ENCODE results near the gene VAV2. TPM values are rescaled to one million over a fixed set of nuclear protein-coding genes. Genes with fewer than 3 reads are reported as not detected.
A peak's percentile ranks its signal among the peaks of the same experiment; 100 is the strongest.

VAV2 gene
- total and polyA plus RNA-seq, 2 of the 4 experiments (the other 2 are of a cell fraction): 10.8 to 13.4 TPM

DNA sequence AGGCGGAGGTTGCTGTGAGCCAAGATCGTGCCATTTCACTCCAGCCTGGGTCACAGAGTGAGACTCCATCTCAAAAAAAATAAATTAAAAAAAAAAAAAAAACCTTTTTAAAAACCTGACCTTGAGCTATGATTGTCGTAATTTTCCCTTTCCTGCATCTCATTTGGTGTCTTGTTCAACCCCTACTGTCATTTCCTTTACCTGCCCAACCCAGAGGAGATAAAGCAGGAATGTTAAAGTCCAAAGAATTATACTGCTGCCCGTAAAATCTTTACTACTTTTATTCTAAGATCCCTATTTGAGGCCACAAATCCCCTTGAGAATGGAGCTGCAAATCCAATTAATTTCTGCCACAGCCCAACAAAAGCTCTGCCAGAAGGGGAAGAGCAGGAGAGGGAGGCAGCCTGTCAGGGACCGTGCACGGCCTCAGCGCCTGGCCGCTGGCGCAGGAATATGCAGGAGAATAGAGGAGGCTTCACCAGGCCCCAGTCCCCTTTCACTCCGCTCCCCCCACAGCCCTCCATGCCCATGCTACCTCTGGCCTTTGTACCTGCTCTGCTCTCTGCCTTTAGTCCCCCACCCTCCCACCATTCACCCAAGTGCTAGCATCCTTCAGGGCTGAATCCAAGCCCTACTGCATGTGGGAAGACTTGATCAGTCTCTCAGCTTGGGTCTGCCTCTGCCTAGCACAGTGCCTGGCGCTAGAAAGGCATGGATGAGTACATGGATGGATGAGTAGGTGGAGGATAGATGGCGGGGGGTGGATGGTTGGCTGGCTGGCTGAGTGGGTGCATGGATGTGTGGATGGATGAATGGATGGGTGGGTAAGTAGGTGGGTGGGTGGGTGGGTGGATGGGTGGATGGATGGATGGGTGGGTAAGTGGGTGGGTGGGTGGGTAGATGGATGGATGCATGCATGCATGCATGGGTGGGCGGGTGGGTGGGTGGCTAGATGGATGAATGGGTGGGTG is 154.2 kb downstream of the VAV2 start:
- H4K8ac ChIP-seq (ENCODE audit: low read depth in 2 of 2, low read length in 2 of 2): no peak overlapping the region
- no peak overlapping the region for H4K91ac ChIP-seq (ENCODE audit: insufficient read depth, low read depth, low read length)
- H2AK5ac ChIP-seq (ENCODE audit: low read depth, low read length): peak overlapping the region; percentile 5; the same call in 1 of the 2 replicates
- H2AK9ac ChIP-seq (replicated peaks; ENCODE audit: low read depth, low read length, poor library complexity): no peak overlapping the region
- H3K36me3 ChIP-seq (ENCODE audit: control insufficient read depth, insufficient read depth, low read length): peaks cover 3% of the 10 kb centered on the region; the same call in 1 of the 2 replicates
- no TSS peak for BruUV-seq (replicated peaks)
- H3K18ac ChIP-seq (ENCODE audit: low read depth, low read length): no peak overlapping the region
- DNase-seq (no peak), ATAC-seq (ENCODE audit: low read depth) (no peak)
- dilution Hi-C loops (cut with HindIII; ENCODE audit: low sequenced_read_pairs, unreplicated experiment) (no loop called here), in situ Hi-C loops (cut with MboI; ENCODE audit: low sequenced_read_pairs) (no loop called here), intact Hi-C loops (cut with micrococcal nuclease) (no loop called here)
- no peak overlapping the region for H3K4me3 ChIP-seq (ENCODE audit: insufficient read depth, low read depth, low read length)
- H4K5ac ChIP-seq (ENCODE audit: low read depth, low read length): no peak overlapping the region
- no peak overlapping the region for H3K27ac ChIP-seq (ENCODE audit: insufficient read depth, low read length)
- H3K79me1 ChIP-seq (ENCODE audit: low read depth in 1 of 2, low read length in 2 of 2): peaks cover 21 to 54% of the 10 kb centered on the region in 2 experiments
- no peak overlapping the region for H3K4ac ChIP-seq (ENCODE audit: low read depth, low read length)
- no peak overlapping the region for H3K23ac ChIP-seq (ENCODE audit: low read depth, low read length)
- no peak overlapping the region for H2AFZ ChIP-seq (replicated peaks; ENCODE audit: low read length, poor library complexity)
- no peak overlapping the region for H3K4me2 ChIP-seq (ENCODE audit: low read depth, low read length)
- WGBS, 2 experiments (ENCODE audit: extremely low coverage in 2 of 2, insufficient read length in 1 of 2): no CpG with 5 or more reads among the region's 13 CpGs
- H2BK20ac ChIP-seq (ENCODE audit: low read depth, low read length): no peak overlapping the region
- no peak overlapping the region for H3K56ac ChIP-seq (ENCODE audit: extremely low read depth, insufficient read depth, low read length)
- H3K9me3 ChIP-seq (ENCODE audit: control insufficient read depth, insufficient read depth, low read length): no peaks in the 10 kb centered on the region
- ChIA-PET CTCF (no interaction called here), POLR2A (ENCODE audit: unreplicated experiment) (no interaction called here)
- no peak overlapping the region for H2BK5ac ChIP-seq (ENCODE audit: low read depth, low read length, poor library complexity, severe bottlenecking)
- no peak for TF ChIP-seq USF2 (IDR thresholded peaks at IDR 0.05; ENCODE audit: low read depth, low read length)
- no peak for TF ChIP-seq MXI1 (IDR thresholded peaks at IDR 0.05; ENCODE audit: borderline replicate concordance, low read depth, low read length)
- TF ChIP-seq NFE2L2 (IDR thresholded peaks at IDR 0.05; ENCODE audit: low read depth, low read length): no peak
- no peak for TF ChIP-seq MAFK (IDR thresholded peaks at IDR 0.05; ENCODE audit: low read depth, low read length)
- no peak for TF ChIP-seq SMC3 (IDR thresholded peaks at IDR 0.05; ENCODE audit: low read depth, low read length)
- TF ChIP-seq RAD21 (IDR thresholded peaks at IDR 0.05; ENCODE audit: low read length): no peak
- TF ChIP-seq MAZ (IDR thresholded peaks at IDR 0.05; ENCODE audit: borderline replicate concordance, low read depth, low read length): no peak
- no peak for TF ChIP-seq RCOR1 (IDR thresholded peaks at IDR 0.05; ENCODE audit: insufficient replicate concordance, low read length)
- TF ChIP-seq POLR2A (IDR thresholded peaks at IDR 0.05; ENCODE audit: low read depth, low read length): no peak
- TF ChIP-seq CEBPB (IDR thresholded peaks at IDR 0.05; ENCODE audit: low read depth, low read length): no peak
- TF ChIP-seq ELK1 (IDR thresholded peaks at IDR 0.05; ENCODE audit: borderline replicate concordance, low read depth, low read length): no peak
- TF ChIP-seq FOS (IDR thresholded peaks at IDR 0.05; ENCODE audit: low read depth, low read length): no peak
- TF ChIP-seq BHLHE40 (IDR thresholded peaks at IDR 0.05; ENCODE audit: low read depth, low read length): no peak
- no peak for TF ChIP-seq CHD1 (IDR thresholded peaks at IDR 0.05; ENCODE audit: low read depth, low read length)
- no peak overlapping the region for H2BK15ac ChIP-seq (ENCODE audit: low read depth, low read length)
- H3K4me1 ChIP-seq (ENCODE audit: control insufficient read depth, insufficient read depth, low read length): peaks cover 6% of the 10 kb centered on the region
- H3K27me3 ChIP-seq (ENCODE audit: control insufficient read depth, insufficient read depth, low read length): no peaks in the 10 kb centered on the region
- H3K14ac ChIP-seq (replicated peaks; ENCODE audit: low read depth, low read length): 0 out of 2 replicates have a peak overlapping the region, but pooled peaks have one; percentile 1
- no peak overlapping the region for H2BK120ac ChIP-seq (ENCODE audit: low read depth, low read length)
- peaks cover 31% of the 10 kb centered on the region for H4K20me1 ChIP-seq (ENCODE audit: insufficient read depth, low read length)
- peaks cover 6% of the 10 kb centered on the region; the same call in 1 of the 2 replicates for H3K9me1 ChIP-seq (ENCODE audit: insufficient read depth, low read length)
- H3K9ac ChIP-seq (ENCODE audit: low read depth, low read length): no peak overlapping the region
